GM23338 (cell line): ENCODE data around the gene NANOS2. TPM values are rescaled to one million over a fixed set of nuclear protein-coding genes. Genes with fewer than 3 reads are reported as not detected.

ENCODE experiments used
- ATAC-seq: fragments of 200-7000 bp; cut with Tn5 transposase; 3 replicates; pipeline ENCODE4 v1.9.1; 2020
- DNase-seq: peaks from one replicate; pipeline ENCODE4 v3.0.0-alpha.2; 2015; ENCODE audit warnings: low spot score
- H2AFZ ChIP-seq: fragments of 200-600 bp; sonication (generic); 2 replicates; pipeline ENCODE4 v1.8.0; 2016; ENCODE audit warnings: antibody characterized with exemption, mild to moderate bottlenecking, moderate library complexity
- H3F3A ChIP-seq: fragments of 200-600 bp; sonication (generic); replicated peaks from 2 replicates; pipeline ENCODE4 v1.8.0; 2017; ENCODE audit warnings: antibody characterized with exemption, mixed run types, low read depth
- H3K27ac ChIP-seq: fragments of 200-600 bp; sonication (generic); 2 replicates; pipeline ENCODE4 v1.6.1; 2016; ENCODE audit warnings: low read depth
- H3K27me3 ChIP-seq: fragments of 200-600 bp; sonication (generic); 2 replicates; pipeline ENCODE4 v1.8.0; 2016; ENCODE audit warnings: mild to moderate bottlenecking, mixed run types, moderate library complexity; ENCODE audit not compliant: insufficient read depth
- H3K36me3 ChIP-seq: fragments of 200-600 bp; sonication (generic); 2 replicates; pipeline ENCODE4 v1.8.0; 2016; ENCODE audit warnings: mild to moderate bottlenecking; ENCODE audit not compliant: insufficient read depth
- H3K4me1 ChIP-seq: fragments of 200-600 bp; sonication (generic); 2 replicates; pipeline ENCODE4 v1.8.0; 2016; ENCODE audit warnings: mild to moderate bottlenecking, moderate library complexity; ENCODE audit not compliant: insufficient read depth
- H3K4me2 ChIP-seq: fragments of 200-600 bp; sonication (generic); 2 replicates; pipeline ENCODE4 v1.7.1; 2017; ENCODE audit warnings: mixed run types
- H3K4me3 ChIP-seq: fragments of 200-600 bp; sonication (generic); 2 replicates; pipeline ENCODE4 v1.6.1; 2016; ENCODE audit warnings: mixed run types
- H3K79me2 ChIP-seq: fragments of 200-600 bp; sonication (generic); replicated peaks from 2 replicates; pipeline ENCODE4 v1.8.0; 2017; ENCODE audit warnings: mild to moderate bottlenecking; ENCODE audit not compliant: insufficient read depth
- H3K9me2 ChIP-seq: fragments of 200-600 bp; sonication (generic); 2 replicates; pipeline ENCODE4 v1.8.0; 2017; ENCODE audit not compliant: insufficient read depth
- H4K20me1 ChIP-seq: fragments of 200-600 bp; sonication (generic); replicated peaks from 2 replicates; pipeline ENCODE4 v1.8.0; 2017; ENCODE audit warnings: mild to moderate bottlenecking; ENCODE audit not compliant: insufficient read depth
- H3K27ac Mint-ChIP-seq: 2 replicates; pipeline ENCODE4 v1.8.0; 2020; ENCODE audit warnings: inconsistent platforms, mild to moderate bottlenecking, moderate library complexity, mixed read lengths
- H3K27me3 Mint-ChIP-seq: 3 replicates; pipeline ENCODE4 v1.8.0; 2022; ENCODE audit warnings: low read depth, mild to moderate bottlenecking, moderate library complexity, mixed read lengths, inconsistent platforms; ENCODE audit not compliant: insufficient read depth, poor library complexity
- H3K36me3 Mint-ChIP-seq: 3 replicates; pipeline ENCODE4 v1.8.0; 2021; ENCODE audit warnings: low read depth, mild to moderate bottlenecking, inconsistent platforms, moderate library complexity, mixed read lengths
- H3K4me1 Mint-ChIP-seq: 3 replicates; pipeline ENCODE4 v1.8.0; 2020; ENCODE audit warnings: mild to moderate bottlenecking, inconsistent platforms, mixed read lengths
- H3K4me3 Mint-ChIP-seq: 3 replicates; pipeline ENCODE4 v1.8.0; 2021; ENCODE audit warnings: moderate library complexity, mild to moderate bottlenecking, inconsistent platforms, mixed read lengths
- H3K9me3 Mint-ChIP-seq: 3 replicates; pipeline ENCODE4 v1.8.0; 2020; ENCODE audit warnings: moderate library complexity, mild to moderate bottlenecking, inconsistent platforms, mixed read lengths
- CREB1 ChIP-seq: fragments of 250-450 bp; sonication (Bioruptor Pico); IDR thresholded peaks from 2 replicates; pipeline ENCODE4 v1.5.0; 2020; ENCODE audit warnings: low read depth, mild to moderate bottlenecking, moderate library complexity
- ETS1 ChIP-seq: IDR thresholded peaks from 2 replicates; pipeline ENCODE4 v1.6.1; 2016; ENCODE audit warnings: antibody characterized with exemption
- EZH2 ChIP-seq: fragments of 200-600 bp; sonication (generic); IDR thresholded peaks from one replicate; pipeline ENCODE4 v1.8.0; 2017; ENCODE audit warnings: antibody characterized with exemption, mild to moderate bottlenecking, low read depth; ENCODE audit not compliant: unreplicated experiment
- EZH2phosphoT487 ChIP-seq: fragments of 200-600 bp; sonication (generic); IDR thresholded peaks from one replicate; pipeline ENCODE4 v1.8.1; 2018; ENCODE audit warnings: antibody characterized with exemption; ENCODE audit not compliant: unreplicated experiment
- JUNB ChIP-seq: IDR thresholded peaks from one replicate; pipeline ENCODE4 v1.6.1; 2016; ENCODE audit warnings: antibody characterized with exemption; ENCODE audit not compliant: unreplicated experiment
- NANOG ChIP-seq: IDR thresholded peaks from 2 replicates; pipeline ENCODE4 v1.6.1; 2016; ENCODE audit warnings: antibody characterized with exemption, borderline replicate concordance
- POLR2AphosphoS5 ChIP-seq: IDR thresholded peaks from 2 replicates; pipeline ENCODE4 v1.6.1; 2016; ENCODE audit warnings: antibody characterized with exemption, low read depth
- STAT1 ChIP-seq: IDR thresholded peaks from one replicate; pipeline ENCODE4 v1.6.1; 2016; ENCODE audit warnings: antibody characterized with exemption; ENCODE audit not compliant: unreplicated experiment
- ZNF114 ChIP-seq: fragments of 250-450 bp; sonication (Bioruptor Pico); IDR thresholded peaks from 2 replicates; pipeline ENCODE4 v1.5.0; 2020; ENCODE audit warnings: mild to moderate bottlenecking, moderate library complexity
- ZNF331 ChIP-seq: fragments of 250-450 bp; sonication (Bioruptor Pico); IDR thresholded peaks from 2 replicates; pipeline ENCODE4 v1.5.0; 2020; ENCODE audit warnings: low read depth, mild to moderate bottlenecking, moderate library complexity
- ZNF462 ChIP-seq: fragments of 250-450 bp; sonication (Bioruptor Pico); IDR thresholded peaks from 2 replicates; pipeline ENCODE4 v1.5.0; 2020; ENCODE audit warnings: mild to moderate bottlenecking, moderate library complexity
- polyA plus RNA-seq: library from polyadenylated mRNA; unstranded; fragments of >200 nt; fragmentation: Nextera tagmentation; extraction: Ambion mirVana; gene quantifications from 2 replicates; pipeline ENCODE4 v1.2.1, GENCODE V29; 2016
- total RNA-seq: library from RNA; depleted of rRNA; stranded (reverse); fragments of >200 nt; shearing (Covaris generic); gene quantifications from 2 replicates; pipeline ENCODE4 v1.2.3, GENCODE V29; 2014
- TF ChIP-seq, protein P1 (sequence below): IDR thresholded peaks from one replicate; pipeline ENCODE4 v1.6.1; 2018; ENCODE audit warnings: antibody characterized with exemption; ENCODE audit not compliant: unreplicated experiment
- TF ChIP-seq, protein P2 (sequence below), 2 experiments: fragments of 200-600 bp in 1 of 2; sonication (generic) in 1 of 2; conservative IDR thresholded peaks; 2 replicates each; pipeline versions ENCODE4 v1.5.1 to v1.6.1; 2016 to 2017; ENCODE audit warnings: antibody characterized with exemption in 2 of 2, low read depth in 2 of 2, mild to moderate bottlenecking in 2 of 2, moderate library complexity in 1 of 2

The NANOS2 gene
- total and polyA plus RNA-seq, 2 experiments from 2014 or later, result 0.11 to 0.14 TPM

- H3K36me3 ChIP-seq, result no peaks in the 10 kb centered on the region
- peaks cover 6% of the 10 kb centered on the region for H3K4me1 Mint-ChIP-seq
- TF ChIP-seq JUNB (no peak), EZH2phosphoT487 (no peak), ZNF331 (no peak), ZNF462 (CRISPR knock-in tag) (no peak), POLR2AphosphoS5 (no peak), CREB1 (CRISPR knock-in tag) (no peak), EZH2 (no peak), ETS1 (no peak), STAT1 (no peak), ZNF114 (no peak), NANOG (no peak)
- TF ChIP-seq, protein P1, sequence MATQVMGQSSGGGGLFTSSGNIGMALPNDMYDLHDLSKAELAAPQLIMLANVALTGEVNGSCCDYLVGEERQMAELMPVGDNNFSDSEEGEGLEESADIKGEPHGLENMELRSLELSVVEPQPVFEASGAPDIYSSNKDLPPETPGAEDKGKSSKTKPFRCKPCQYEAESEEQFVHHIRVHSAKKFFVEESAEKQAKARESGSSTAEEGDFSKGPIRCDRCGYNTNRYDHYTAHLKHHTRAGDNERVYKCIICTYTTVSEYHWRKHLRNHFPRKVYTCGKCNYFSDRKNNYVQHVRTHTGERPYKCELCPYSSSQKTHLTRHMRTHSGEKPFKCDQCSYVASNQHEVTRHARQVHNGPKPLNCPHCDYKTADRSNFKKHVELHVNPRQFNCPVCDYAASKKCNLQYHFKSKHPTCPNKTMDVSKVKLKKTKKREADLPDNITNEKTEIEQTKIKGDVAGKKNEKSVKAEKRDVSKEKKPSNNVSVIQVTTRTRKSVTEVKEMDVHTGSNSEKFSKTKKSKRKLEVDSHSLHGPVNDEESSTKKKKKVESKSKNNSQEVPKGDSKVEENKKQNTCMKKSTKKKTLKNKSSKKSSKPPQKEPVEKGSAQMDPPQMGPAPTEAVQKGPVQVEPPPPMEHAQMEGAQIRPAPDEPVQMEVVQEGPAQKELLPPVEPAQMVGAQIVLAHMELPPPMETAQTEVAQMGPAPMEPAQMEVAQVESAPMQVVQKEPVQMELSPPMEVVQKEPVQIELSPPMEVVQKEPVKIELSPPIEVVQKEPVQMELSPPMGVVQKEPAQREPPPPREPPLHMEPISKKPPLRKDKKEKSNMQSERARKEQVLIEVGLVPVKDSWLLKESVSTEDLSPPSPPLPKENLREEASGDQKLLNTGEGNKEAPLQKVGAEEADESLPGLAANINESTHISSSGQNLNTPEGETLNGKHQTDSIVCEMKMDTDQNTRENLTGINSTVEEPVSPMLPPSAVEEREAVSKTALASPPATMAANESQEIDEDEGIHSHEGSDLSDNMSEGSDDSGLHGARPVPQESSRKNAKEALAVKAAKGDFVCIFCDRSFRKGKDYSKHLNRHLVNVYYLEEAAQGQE, result no peak
- TF ChIP-seq, protein P2, sequence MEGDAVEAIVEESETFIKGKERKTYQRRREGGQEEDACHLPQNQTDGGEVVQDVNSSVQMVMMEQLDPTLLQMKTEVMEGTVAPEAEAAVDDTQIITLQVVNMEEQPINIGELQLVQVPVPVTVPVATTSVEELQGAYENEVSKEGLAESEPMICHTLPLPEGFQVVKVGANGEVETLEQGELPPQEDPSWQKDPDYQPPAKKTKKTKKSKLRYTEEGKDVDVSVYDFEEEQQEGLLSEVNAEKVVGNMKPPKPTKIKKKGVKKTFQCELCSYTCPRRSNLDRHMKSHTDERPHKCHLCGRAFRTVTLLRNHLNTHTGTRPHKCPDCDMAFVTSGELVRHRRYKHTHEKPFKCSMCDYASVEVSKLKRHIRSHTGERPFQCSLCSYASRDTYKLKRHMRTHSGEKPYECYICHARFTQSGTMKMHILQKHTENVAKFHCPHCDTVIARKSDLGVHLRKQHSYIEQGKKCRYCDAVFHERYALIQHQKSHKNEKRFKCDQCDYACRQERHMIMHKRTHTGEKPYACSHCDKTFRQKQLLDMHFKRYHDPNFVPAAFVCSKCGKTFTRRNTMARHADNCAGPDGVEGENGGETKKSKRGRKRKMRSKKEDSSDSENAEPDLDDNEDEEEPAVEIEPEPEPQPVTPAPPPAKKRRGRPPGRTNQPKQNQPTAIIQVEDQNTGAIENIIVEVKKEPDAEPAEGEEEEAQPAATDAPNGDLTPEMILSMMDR (conservative IDR thresholded peaks at IDR 0.05; ENCODE audit: low read depth in 2 of 2), result no peak
- H3K27ac ChIP-seq, result no peak overlapping the region
- H3F3A ChIP-seq, result peaks cover 6% of the 10 kb centered on the region; the same call in 1 of the 2 replicates
- H3K4me3 Mint-ChIP-seq, result no peak overlapping the region
- H3K9me2 ChIP-seq, result no peaks in the 10 kb centered on the region
- peaks cover 11% of the 10 kb centered on the region for H3K27me3 Mint-ChIP-seq
- H3K79me2 ChIP-seq, result no peaks in the 10 kb centered on the region
- H3K27me3 ChIP-seq, result no peaks in the 10 kb centered on the region
- DNase-seq, result no peak
- H3K36me3 Mint-ChIP-seq, result peaks cover 10% of the 10 kb centered on the region
- H3K27ac Mint-ChIP-seq, result no peak overlapping the region
- H3K4me3 ChIP-seq, result no peak overlapping the region
- peaks cover 3% of the 10 kb centered on the region; the same call in 1 of the 2 replicates for H3K4me1 ChIP-seq
- no peaks in the 10 kb centered on the region; the same call in 1 of the 2 replicates for H4K20me1 ChIP-seq
- no peak overlapping the region for H3K4me2 ChIP-seq
- H3K9me3 Mint-ChIP-seq, result no peaks in the 10 kb centered on the region; the same call in 2 of the 3 replicates
- H2AFZ ChIP-seq, result no peak overlapping the region
- ATAC-seq, result no peak
These were observed 23.7 kb downstream of the NANOS2 start for GRCh38 chr19:45890877-45891276.
